Upper lobe of right lung (tissue), 1 donor: ENCODE results near the gene PRKAG3. TPM values are rescaled to one million over a fixed set of nuclear protein-coding genes. Genes with fewer than 3 reads are reported as not detected.
A peak's percentile ranks its signal among the peaks of the same experiment; 100 is the strongest.

Experiments used
- ATAC-seq: fragments of 200-7000 bp; cut with Tn5 transposase; one replicate; pipeline ENCODE4 v1.9.1; 2020; ENCODE audit warnings: mild to moderate bottlenecking, moderate library complexity
- DNase-seq: peaks from one replicate; pipeline ENCODE4 v3.0.0-alpha.2; 2020
- H3K27ac ChIP-seq: fragments of 200-600 bp; one replicate; pipeline ENCODE4 v1.8.0; 2022
- H3K27me3 ChIP-seq: fragments of 200-600 bp; one replicate; pipeline ENCODE4 v1.8.0; 2022; ENCODE audit warnings: mild to moderate bottlenecking
- H3K36me3 ChIP-seq: fragments of 200-600 bp; one replicate; pipeline ENCODE4 v1.8.0; 2022
- H3K4me1 ChIP-seq: fragments of 200-600 bp; one replicate; pipeline ENCODE4 v1.8.0; 2022
- H3K4me3 ChIP-seq: fragments of 200-600 bp; one replicate; pipeline ENCODE4 v1.8.0; 2022; ENCODE audit warnings: mild to moderate bottlenecking
- H3K9me3 ChIP-seq: fragments of 200-600 bp; one replicate; pipeline ENCODE4 v1.8.0; 2022
- CTCF ChIP-seq: fragments of 200-600 bp; IDR thresholded peaks from one replicate; pipeline ENCODE4 v1.8.0; 2022; ENCODE audit warnings: antibody characterized with exemption
- intact Hi-C: fragments of 100-400 bp; cut with DNase I; formaldehyde crosslinking; loops from one replicate; pipeline ENCODE4 v1.11.0; 2022
- total RNA-seq: library from RNA; stranded (reverse); fragmentation: NEBNext Ultra II Directional; extraction: Animal tissue kit (Norgen Biotek cat#: 25700); gene quantifications from one replicate; pipeline ENCODE4 v1.2.1, GENCODE V29; 2021
- donor health status: DM: no; HTN: yes; CAD: no; lungs with severe emphysema.

The PRKAG3 gene
- total RNA-seq, 1 donor from 2014 or later, result not detected

- no peak overlapping the region for H3K27ac ChIP-seq
- no peaks in the 10 kb centered on the region for H3K4me1 ChIP-seq
- H3K4me3 ChIP-seq, result no peak overlapping the region
Observed at GRCh38 chr2:218788529-218789255, 42.9 kb downstream of the PRKAG3 start.

GRCh38 chr2:218786133-218786532, 45.5 kb downstream of the PRKAG3 start:
- Histone ChIP-seq H3K27me3 (no peaks in the 10 kb centered on the region), H3K4me3 (no peak overlapping the region), H3K36me3 (no peaks in the 10 kb centered on the region), H3K27ac (no peak overlapping the region), H3K4me1 (peaks cover 2% of the 10 kb centered on the region), H3K9me3 (no peaks in the 10 kb centered on the region)
- no peak for DNase-seq
- no peak for ATAC-seq
- TF ChIP-seq CTCF, result no peak
- intact Hi-C loops, result no loop called here

More at GRCh38 chr2:218788529-218789255, 42.9 kb downstream of the PRKAG3 start:
- Histone ChIP-seq H3K27me3 (no peaks in the 10 kb centered on the region), H3K9me3 (no peaks in the 10 kb centered on the region), H3K36me3 (no peaks in the 10 kb centered on the region)
- TF ChIP-seq CTCF, result no peak
- intact Hi-C loops, result no loop called here
- no peak for ATAC-seq
- DNase-seq, result no peak

- Histone ChIP-seq H3K4me1 (peaks cover 8% of the 10 kb centered on the region), H3K9me3 (no peaks in the 10 kb centered on the region), H3K4me3 (peak overlapping the region; percentile 72), H3K27ac (no peak overlapping the region), H3K36me3 (no peaks in the 10 kb centered on the region), H3K27me3 (no peaks in the 10 kb centered on the region)
- no peak for ATAC-seq
- intact Hi-C loops, result no loop called here
- no peak for TF ChIP-seq CTCF
- no peak for DNase-seq
Observed at GRCh38 chr2:218785103-218785502, 46.5 kb downstream of the PRKAG3 start.

- no peaks in the 10 kb centered on the region for H3K9me3 ChIP-seq
- H3K27ac ChIP-seq, result peak overlapping the region; percentile 89
- intact Hi-C loops, result no loop called here
- peak overlapping the region; percentile 72 for H3K4me3 ChIP-seq
- ATAC-seq, result peak; percentile 50
- no peak for TF ChIP-seq CTCF
- DNase-seq, result peak; percentile 67
- no peaks in the 10 kb centered on the region for H3K36me3 ChIP-seq
- H3K27me3 ChIP-seq, result no peaks in the 10 kb centered on the region
- peaks cover 8% of the 10 kb centered on the region for H3K4me1 ChIP-seq
Observed at GRCh38 chr2:218783688-218784087, 47.9 kb downstream of the PRKAG3 start.

GRCh38 chr2:218782528-218782844, 49.1 kb downstream of the PRKAG3 start:
- DNase-seq (no peak), ATAC-seq (peak; percentile 8)
- Histone ChIP-seq H3K27ac (peak overlapping the region; percentile 89), H3K4me3 (peak overlapping the region; percentile 72), H3K9me3 (no peaks in the 10 kb centered on the region), H3K27me3 (no peaks in the 10 kb centered on the region), H3K4me1 (peaks cover 8% of the 10 kb centered on the region), H3K36me3 (no peaks in the 10 kb centered on the region)
- no peak for TF ChIP-seq CTCF
- intact Hi-C loops, result no loop called here
